ENCODE results near the gene ADIRF.
"Not testable (repeated sequence)": the region's sequence is repeated elsewhere in the genome, so short reads cannot be mapped to it uniquely, and the experiment has no call there.

The ADIRF gene

DNA sequence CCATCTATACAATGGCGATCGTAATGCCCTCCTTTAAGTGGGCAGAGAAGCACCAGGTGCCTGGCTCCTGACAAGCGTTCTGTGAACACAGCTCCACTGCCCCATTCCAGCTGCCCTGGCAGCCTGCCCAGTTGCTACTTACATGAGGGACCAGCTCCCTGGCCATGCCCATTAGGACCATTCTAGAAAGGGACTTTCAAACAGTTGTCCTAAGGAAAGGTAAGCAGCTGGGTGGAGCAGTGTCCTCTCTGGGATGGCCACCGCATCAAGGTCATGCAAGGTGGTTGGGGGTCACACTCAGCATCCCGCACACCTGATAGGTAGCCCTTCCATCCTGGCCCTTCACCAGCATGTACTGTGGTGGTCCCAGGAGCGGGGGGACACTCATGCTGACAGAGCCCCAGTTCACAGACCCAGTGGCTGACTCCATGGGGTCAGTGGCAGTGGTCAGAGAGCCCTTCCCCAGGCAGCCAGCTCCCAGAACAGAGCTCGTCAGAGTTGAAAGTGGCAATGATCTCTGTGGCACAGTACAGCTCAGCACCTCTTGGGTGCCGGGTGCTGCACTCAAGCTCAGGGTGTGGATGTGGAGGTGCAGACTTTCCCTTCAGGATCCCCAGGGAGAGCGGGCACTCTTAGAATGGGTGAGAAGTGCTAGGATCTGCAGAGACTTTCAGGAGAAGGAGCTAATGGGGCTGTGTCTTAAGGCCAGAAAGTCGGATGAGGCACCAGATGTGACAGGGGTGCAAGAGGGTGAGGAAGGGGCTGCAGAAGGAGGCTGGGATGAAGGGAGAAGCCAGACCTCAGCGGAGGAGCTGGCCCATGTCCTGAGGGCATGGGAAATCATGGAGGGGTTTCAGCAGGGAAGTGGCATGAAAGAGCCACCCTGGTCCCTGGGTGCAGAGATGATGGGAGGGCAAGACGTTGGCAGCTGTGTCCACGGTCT, 21.8 kb upstream of the ADIRF start:
- DNase-seq: peak in 1 of 2 experiments; percentile 38

DNA sequence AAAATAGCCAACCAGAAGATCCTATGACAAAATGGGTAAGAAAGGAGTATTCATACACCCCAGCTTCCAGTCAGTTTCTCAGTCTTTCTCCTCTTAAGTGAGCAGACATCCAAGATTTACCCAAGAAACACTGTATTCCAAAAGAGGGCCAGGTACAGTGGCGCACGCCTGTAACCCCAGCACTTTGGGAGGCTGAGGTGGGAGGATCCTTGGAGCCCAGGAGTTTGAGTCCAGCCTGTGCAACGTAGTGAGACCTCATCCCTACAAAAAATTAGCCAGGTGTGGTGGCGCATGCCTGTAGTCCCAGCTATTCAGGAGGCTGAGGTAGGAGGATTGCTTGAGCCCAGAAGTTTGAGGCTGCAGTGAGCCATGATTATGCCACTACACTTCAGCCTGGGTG, 20.5 kb upstream of the ADIRF start:
- not testable (repeated sequence) for DNase-seq

GRCh38 chr10:86950349-86950748, 17.9 kb upstream of the ADIRF start:
- DNase-seq: no peak

GRCh38 chr10:86951184-86951761, 17.0 kb upstream of the ADIRF start:
- DNase-seq: no peak

DNA sequence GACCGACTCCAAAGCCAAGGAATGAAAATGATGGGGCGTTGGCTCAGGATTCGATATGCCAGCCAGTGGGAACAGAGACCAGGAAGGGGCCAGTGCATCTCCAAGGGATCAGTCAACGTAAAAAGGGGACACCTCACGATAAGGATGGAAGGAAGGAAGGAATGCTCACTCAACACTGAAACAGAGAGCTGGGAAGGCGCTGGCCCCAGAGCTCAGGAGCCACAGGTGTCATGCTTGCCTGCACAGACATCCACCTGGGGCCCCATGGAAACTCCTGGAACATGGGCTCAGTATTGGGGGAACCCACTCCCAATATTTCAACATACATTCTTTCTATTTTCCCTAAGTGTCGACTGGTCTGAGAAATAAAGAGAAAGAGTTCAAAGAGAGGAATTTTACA, 16.2 kb upstream of the ADIRF start:
- no peak for DNase-seq

GRCh38 chr10:86952697-86953096, 15.6 kb upstream of the ADIRF start:
- DNase-seq: not testable (repeated sequence)

DNA sequence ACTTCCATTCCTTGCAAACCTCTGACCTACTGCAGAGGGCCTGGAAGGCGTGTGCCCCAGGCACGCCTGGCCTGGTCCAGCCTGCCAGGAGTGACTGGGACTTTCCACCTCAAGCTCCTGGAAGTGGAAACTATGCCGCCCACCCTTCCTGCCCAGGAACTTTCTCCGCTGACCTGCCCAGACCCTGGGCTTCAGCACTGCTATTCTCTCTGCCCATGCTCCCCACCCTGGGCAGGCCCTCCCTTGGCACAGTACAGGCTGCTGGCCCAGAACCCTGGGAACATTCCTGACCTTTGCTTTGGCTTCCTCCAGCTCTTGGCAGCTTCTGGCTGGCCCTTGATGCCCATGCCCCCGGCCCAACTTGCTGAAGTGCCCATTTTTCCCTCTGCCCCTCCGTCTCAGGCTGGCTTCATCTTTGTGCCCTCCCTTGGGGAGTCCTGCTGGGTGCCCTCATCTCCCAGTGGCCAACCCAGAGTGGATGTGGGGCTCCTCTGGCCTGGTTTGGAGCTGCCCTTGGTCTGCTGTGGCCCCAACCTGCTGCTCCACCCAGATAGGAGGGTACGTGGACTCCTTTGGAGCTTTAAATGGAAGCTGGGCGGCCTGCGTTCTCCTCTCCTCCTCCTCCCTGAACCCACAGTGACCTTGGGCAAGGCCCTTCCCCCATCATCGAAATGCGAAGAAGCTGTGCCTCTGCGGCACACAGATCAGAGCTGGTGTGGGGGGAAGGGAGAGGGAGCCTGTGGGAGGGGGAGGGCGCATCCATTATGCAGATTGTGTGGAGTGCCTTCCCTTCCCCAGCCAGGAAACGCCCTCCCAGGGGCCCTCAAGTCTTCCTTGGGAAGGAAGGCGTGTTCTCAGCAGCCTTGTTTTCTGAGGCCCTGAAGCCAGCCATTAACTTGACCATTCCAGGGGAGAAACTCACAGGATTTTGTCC, 14.3 kb upstream of the ADIRF start:
- DNase-seq: no peak

- DNase-seq: no peak
These were observed 13.4 kb upstream of the ADIRF start for GRCh38 chr10:86954681-86955500.

- no peak for DNase-seq
These were observed 12.6 kb upstream of the ADIRF start for GRCh38 chr10:86955501-86956194.

GRCh38 chr10:86956195-86956847, 12.0 kb upstream of the ADIRF start:
- no peak for DNase-seq

DNA sequence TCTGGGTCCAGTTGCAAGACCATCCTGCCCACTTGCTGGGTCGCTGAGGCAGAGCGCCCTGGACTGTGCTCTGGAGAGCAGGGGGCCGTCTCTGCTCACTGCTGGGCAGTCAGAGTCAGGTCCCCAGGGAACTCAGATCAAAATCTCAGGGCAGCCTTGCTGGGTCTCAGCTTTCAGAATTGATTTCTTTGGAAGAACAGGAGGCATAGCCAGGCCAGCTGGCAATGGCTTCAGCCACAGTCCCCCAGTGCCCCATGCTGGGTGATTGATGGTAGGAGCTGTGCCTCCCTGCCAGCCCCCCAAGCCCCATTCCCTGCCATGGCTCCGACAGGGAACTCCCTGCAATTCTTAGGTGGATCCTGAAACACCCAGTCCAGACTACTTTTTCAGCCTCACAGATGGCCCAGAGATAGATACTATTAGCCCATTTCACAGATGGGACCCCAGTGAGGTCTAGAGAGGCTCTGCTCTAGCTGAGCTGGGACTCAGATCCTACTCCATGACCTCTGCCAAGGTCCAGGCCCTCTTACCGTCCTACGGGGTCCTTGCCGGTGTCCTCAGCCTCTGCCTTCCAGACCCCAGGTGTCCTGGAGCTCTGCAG, 11.3 kb upstream of the ADIRF start:
- DNase-seq: no peak

DNA sequence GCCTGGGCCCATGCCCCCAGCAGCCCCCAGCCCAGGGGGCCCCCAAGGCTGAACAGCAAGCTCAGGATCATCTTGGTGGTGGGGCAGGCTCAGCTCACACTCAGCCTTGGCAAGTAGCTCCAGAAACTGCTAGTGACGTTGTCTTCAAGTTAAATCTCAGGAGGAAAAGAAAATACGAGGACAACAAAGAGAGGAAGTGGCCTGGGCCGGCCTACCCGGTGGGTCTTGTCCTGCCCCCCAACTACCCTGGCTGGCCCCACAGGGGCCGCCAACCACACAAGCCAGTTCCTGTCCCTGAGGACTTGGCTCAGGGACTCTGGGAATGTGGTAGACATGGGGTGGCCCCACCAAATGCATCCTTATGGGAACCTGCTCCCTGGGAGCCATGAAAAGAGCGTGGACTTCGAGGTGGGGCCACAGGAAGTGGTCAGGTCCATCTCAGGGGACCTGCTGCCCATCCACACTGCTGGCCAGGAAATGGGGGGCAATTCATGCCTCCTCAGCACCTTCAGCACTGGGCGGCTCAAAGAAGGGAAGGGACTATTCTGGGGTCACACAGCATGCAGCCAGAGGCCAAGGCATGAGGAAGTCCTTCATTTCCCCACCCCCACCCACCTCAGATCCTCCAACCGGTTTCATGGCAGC, 10.7 kb upstream of the ADIRF start, which contains the start of gene MMRN2:
TSS of gene MMRN2 (minus strand) at position 145 of the 645 bp plus-strand sequence. CDS start at position 71, 74 bp downstream.
- no peak for DNase-seq

- DNase-seq: peak in 1 of 2 experiments; percentile 11
These were observed 10.0 kb upstream of the ADIRF start, which contains the start of gene SNCG for GRCh38 chr10:86958116-86958900. TSS of gene SNCG (plus strand) at chr10:86958599. CDS start at chr10:86958698, 99 bp downstream.

DNA sequence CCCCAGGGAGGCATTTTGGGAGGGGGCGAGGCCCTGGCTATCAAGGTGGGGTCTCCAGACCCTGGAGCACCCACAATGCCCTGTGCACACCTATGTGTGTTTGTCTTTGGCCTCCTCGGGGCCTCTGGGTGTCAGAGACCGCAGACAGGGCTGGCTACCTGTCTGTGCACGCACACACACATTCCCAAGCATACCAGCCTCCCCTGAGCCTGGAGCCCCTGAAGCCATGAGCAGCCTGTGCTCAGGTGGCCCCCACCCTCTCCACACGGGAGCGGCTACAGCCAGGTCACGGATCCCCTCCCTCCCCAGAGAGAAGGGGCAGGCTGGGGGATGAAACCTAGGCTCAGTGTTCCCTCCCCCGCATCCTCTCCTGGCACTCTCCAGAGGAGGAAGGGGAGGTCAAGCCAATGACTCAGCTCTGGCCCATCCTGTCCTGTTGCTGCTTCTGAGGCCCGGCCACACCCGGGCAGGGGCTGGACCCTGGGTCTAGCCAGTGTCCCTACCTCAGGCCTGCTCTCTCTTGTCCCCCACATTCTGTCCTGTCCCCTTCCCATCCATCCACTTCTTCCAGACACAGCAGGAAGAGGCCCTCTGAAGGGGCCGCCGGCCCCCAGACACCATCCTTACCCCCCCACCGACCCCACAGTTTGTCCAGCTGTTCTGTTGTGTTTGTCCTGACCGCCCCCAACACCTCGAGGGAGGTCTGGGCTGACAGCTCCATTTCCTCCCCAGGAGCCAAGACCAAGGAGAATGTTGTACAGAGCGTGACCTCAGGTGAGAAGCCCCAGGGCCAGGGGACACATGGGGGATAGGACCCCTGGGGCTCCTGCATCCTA, 9.2 kb upstream of the ADIRF start:
- no peak for DNase-seq

GRCh38 chr10:86959737-86960002, 8.6 kb upstream of the ADIRF start:
- no peak for DNase-seq

- DNase-seq: no peak
These were observed 8.0 kb upstream of the ADIRF start for GRCh38 chr10:86960003-86960862.

GRCh38 chr10:86960863-86961434, 7.3 kb upstream of the ADIRF start:
- DNase-seq: no peak
